Prostate gland (tissue), 2 donors: ENCODE results near the gene BICD1.

Source experiments
- CTCF ChIP-seq, 4 experiments: fragments of 200-600 bp in 2 of 4; fragments of 450-650 bp in 2 of 4; sonication (generic) in 2 of 4; IDR thresholded peaks; 1 replicate in 3 of 4; 2 replicates in 1 of 4; pipeline ENCODE4 v1.5.1; 2016 to 2019; ENCODE audit warnings: antibody characterized with exemption in 4 of 4, mild to moderate bottlenecking in 2 of 4, moderate library complexity in 2 of 4
- POLR2AphosphoS5 ChIP-seq: sonication (generic); formaldehyde crosslinking; IDR thresholded peaks from one replicate; pipeline ENCODE4 v1.6.1; 2017; ENCODE audit warnings: antibody characterized with exemption

- TF ChIP-seq CTCF (IDR thresholded peaks at IDR 0.05) (no peak), POLR2AphosphoS5 (no peak)
These were observed 71.8 kb downstream of the BICD1 start for GRCh38 chr12:32178341-32179010.
